K562 (cell line): ENCODE results near the gene MRPL42. TPM values are rescaled to one million over a fixed set of nuclear protein-coding genes. Genes with fewer than 3 reads are reported as not detected.

Experiments
- ATAC-seq: fragments of 200-7000 bp; cut with Tn5 transposase; 3 replicates; pipeline ENCODE4 v1.9.1; 2020; ENCODE audit warnings: moderate library complexity
- BruUV-seq: library from RNA; stranded (reverse); fragments of 400-500 nt; replicated peaks from 2 replicates; lab custom pipeline; 2021; lab: Mats Ljungman, UMichigan
- CTCF ChIA-PET: fragments of 300-600 bp; formaldehyde crosslinking; extraction: SDS; loops from one replicate; lab custom pipeline; 2021; ENCODE audit warnings: low intra/inter-chr PET ratio; lab: Yijun Ruan, JAX
- POLR2A ChIA-PET: fragments of 300-600, 350-650 bp; sonication (Branson Sonifier 250); formaldehyde crosslinking; extraction: SDS; loops from one replicate; lab custom pipeline; 2021; ENCODE audit warnings: antibody characterized with exemption, inconsistent platforms; lab: Yijun Ruan, JAX
- DNase-seq, 4 experiments: peaks; one replicate each; pipeline versions ENCODE4 v3.0.0 to v3.0.0-alpha.2; 2011 to 2018; ENCODE audit warnings: low spot score in 3 of 4, mixed read lengths in 3 of 4; ENCODE audit errors: extremely low read depth in 1 of 4
- FAIRE-seq: peaks from 2 replicates; lab custom pipeline; 2011; peaks lifted over from hg19 to GRCh38; lab: Jason Lieb, UNC
- H2AFZ ChIP-seq: 2 replicates; pipeline ENCODE4 v1.6.0; 2011; ENCODE audit warnings: low read depth, low read length, control low read depth, inconsistent platforms
- H3K27ac ChIP-seq: fragments of 200-600 bp; 3 replicates; pipeline ENCODE4 v1.8.0; 2011; ENCODE audit warnings: low read depth, mild to moderate bottlenecking, control low read depth, inconsistent platforms, low read length, moderate library complexity, mixed read lengths; ENCODE audit errors: extremely low read depth
- H3K27me3 ChIP-seq, 2 experiments: fragments of 300-600 bp in 1 of 2; 2 replicates in 1 of 2; 3 replicates in 1 of 2; pipeline versions ENCODE4 v1.6.0 to v1.8.0; 2011; ENCODE audit warnings: inconsistent platforms in 2 of 2, low read length in 2 of 2, mild to moderate bottlenecking in 1 of 2, mixed read lengths in 1 of 2, moderate library complexity in 1 of 2; ENCODE audit not compliant: control insufficient read depth in 2 of 2, insufficient read depth in 2 of 2
- H3K36me3 ChIP-seq: fragments of 300-600 bp; 3 replicates; pipeline ENCODE4 v1.8.0; 2011; ENCODE audit warnings: mild to moderate bottlenecking, low read length, inconsistent platforms; ENCODE audit not compliant: control insufficient read depth, insufficient read depth
- H3K4me1 ChIP-seq, 2 experiments: fragments of 200-600 bp in 1 of 2; replicated peaks in 1 of 2; 2 replicates in 1 of 2; 3 replicates in 1 of 2; pipeline versions ENCODE4 v1.5.1 to v1.8.0; 2011; ENCODE audit warnings: inconsistent platforms in 2 of 2, low read length in 2 of 2, mild to moderate bottlenecking in 1 of 2, mixed read lengths in 1 of 2, moderate library complexity in 1 of 2; ENCODE audit not compliant: control insufficient read depth in 2 of 2, insufficient read depth in 2 of 2
- H3K4me2 ChIP-seq: 2 replicates; pipeline ENCODE4 v1.6.1; 2011; ENCODE audit warnings: low read length, control low read depth, inconsistent platforms, mixed read lengths; ENCODE audit not compliant: insufficient read depth
- H3K4me3 ChIP-seq: fragments of 200-600 bp; sonication (generic), shearing (Covaris generic); 2 replicates; pipeline ENCODE4 v1.5.1; 2016; ENCODE audit warnings: control low read depth, inconsistent platforms
- H3K79me2 ChIP-seq: fragments of 200-600 bp; 3 replicates; pipeline ENCODE4 v1.8.0; 2011; ENCODE audit warnings: low read length, inconsistent platforms; ENCODE audit not compliant: control insufficient read depth, insufficient read depth
- H3K9ac ChIP-seq, 2 experiments: 2 replicates each; pipeline versions ENCODE4 v1.6.0 to v1.6.1; 2011; ENCODE audit warnings: low read depth in 2 of 2, low read length in 2 of 2, control low read depth in 1 of 2, inconsistent platforms in 1 of 2, mild to moderate bottlenecking in 1 of 2, mixed read lengths in 1 of 2; ENCODE audit not compliant: insufficient read depth in 1 of 2
- H3K9me1 ChIP-seq: one replicate; pipeline ENCODE4 v1.6.0; 2011; ENCODE audit warnings: inconsistent platforms, mild to moderate bottlenecking, low read length, moderate library complexity; ENCODE audit not compliant: control insufficient read depth, insufficient read depth
- H3K9me3 ChIP-seq: replicated peaks from 2 replicates; pipeline ENCODE4 v1.5.1; 2011; ENCODE audit warnings: low read depth, low read length, inconsistent platforms; ENCODE audit not compliant: control insufficient read depth, insufficient read depth
- H4K20me1 ChIP-seq: replicated peaks from 2 replicates; pipeline ENCODE4 v1.6.1; 2011; ENCODE audit warnings: low read length, inconsistent platforms, mixed read lengths; ENCODE audit not compliant: control insufficient read depth, insufficient read depth
- ATF3 ChIP-seq, 2 experiments: fragments of 450-650 bp in 1 of 2; sonication (generic) in 1 of 2; formaldehyde crosslinking in 1 of 2; IDR thresholded peaks in 1 of 2; conservative IDR thresholded peaks in 1 of 2; 2 replicates each; pipeline versions ENCODE4 v1.6.1 to v1.8.1; 2016 to 2023; ENCODE audit warnings: mild to moderate bottlenecking in 2 of 2, moderate library complexity in 2 of 2, inconsistent platforms in 1 of 2, missing genetic modification reagents in 1 of 2
- L3MBTL2 ChIP-seq: fragments of 450-650 bp; IDR thresholded peaks from 2 replicates; pipeline ENCODE4 v1.6.1; 2016; ENCODE audit warnings: mild to moderate bottlenecking, moderate library complexity
- NFIC ChIP-seq: fragments of 450-650 bp; IDR thresholded peaks from 2 replicates; pipeline ENCODE4 v1.6.1; 2017; ENCODE audit warnings: mild to moderate bottlenecking, inconsistent platforms
- RFX1 ChIP-seq: fragments of 450-650 bp; IDR thresholded peaks from 2 replicates; pipeline ENCODE4 v1.6.1; 2016; ENCODE audit warnings: mild to moderate bottlenecking, moderate library complexity
- YBX1 ChIP-seq: fragments of 450-650 bp; IDR thresholded peaks from 2 replicates; pipeline ENCODE4 v1.7.1; 2016; ENCODE audit warnings: mild to moderate bottlenecking
- ZHX1 ChIP-seq: fragments of 150-350 bp; conservative IDR thresholded peaks from 2 replicates; pipeline ENCODE4 v1.6.1; 2014; ENCODE audit warnings: low read length
- ZNF12 ChIP-seq: sonication (generic); formaldehyde crosslinking; IDR thresholded peaks from 2 replicates; pipeline ENCODE4 v1.4.0; 2020; ENCODE audit warnings: mild to moderate bottlenecking, missing genetic modification reagents
- WGBS: fragments of 100-300 bp; shearing (Covaris generic); methylation state at CpG from one replicate; pipeline ENCODE4 v1.1.6; 2016; ENCODE audit warnings: low coverage, mixed read lengths; ENCODE audit not compliant: insufficient coverage; ENCODE audit errors: missing lambda C conversion rate; 5-methylcytosine and 5-hydroxymethylcytosine counted together
- in situ Hi-C: fragments of 300-500 bp; cut with MboI; formaldehyde crosslinking; loops from 4 replicates; pipeline ENCODE4 v1.15.0; 2018; ENCODE audit warnings: inconsistent platforms, mixed read lengths
- intact Hi-C: fragments of 100-400 bp; cut with micrococcal nuclease; formaldehyde crosslinking; loops from 2 replicates; pipeline ENCODE4 v1.14.2; 2022
- polyA plus RNA-seq, 8 experiments: library from polyadenylated mRNA; depleted of rRNA in 4 of 8; stranded (reverse) in 5 of 8; unstranded in 3 of 8; fragments of >200 nt; fragmentation: Nextera tagmentation in 2 of 8; fragmentation: Illumina TruSeq in 1 of 8; extraction: Ambion mirVana in 2 of 8; extraction: Trizol in 1 of 8; gene quantifications; 2 replicates each; pipeline versions ENCODE4 v1.2.1 to v1.2.3, GENCODE V29; 2011 to 2014; ENCODE audit warnings: inconsistent platforms in 1 of 8, missing spikeins in 1 of 8
- total RNA-seq, 7 experiments: library from RNA; depleted of rRNA in 6 of 7; stranded (reverse); fragments of >200 nt in 6 of 7; fragmentation: Illumina TruSeq in 2 of 7; extraction: Trizol in 2 of 7; gene quantifications; 2 replicates each; pipeline versions ENCODE4 v1.2.1 to v1.2.3, GENCODE V29; 2011 to 2021; ENCODE audit warnings: low replicate concordance in 1 of 7

MRPL42 gene
- total and polyA plus RNA-seq, 9 of the 15 experiments (the other 6 are each of a cell fraction or from before 2014, with no cell fraction given): 104 to 806 (median 218) TPM

- FAIRE-seq (no peak), DNase-seq (no peak), ATAC-seq (no peak)
- in situ Hi-C loops: no loop called here
- no peak overlapping the region for H3K4me3 ChIP-seq
- H3K9ac ChIP-seq: no peak overlapping the region
- BruUV-seq: no TSS peak
- no peaks in the 10 kb centered on the region for H3K36me3 ChIP-seq
- no peak overlapping the region for H2AFZ ChIP-seq
- H3K4me1 ChIP-seq: no peaks in the 10 kb centered on the region
- peak; percentile 62 for TF ChIP-seq NFIC
- TF ChIP-seq ZHX1: no peak
- H3K4me2 ChIP-seq: no peak overlapping the region
- WGBS: 21% methylated on average over 2 of the region's 2 CpGs
- no peaks in the 10 kb centered on the region for H3K79me2 ChIP-seq
- CTCF ChIA-PET: no interaction called here
- H4K20me1 ChIP-seq: no peaks in the 10 kb centered on the region
- H3K9me1 ChIP-seq: no peaks in the 10 kb centered on the region
- intact Hi-C loops: loop anchor here (10.0 kb wide), 1 partner anchor 455 kb away; no protein-coding TSS in a partner anchor
- H3K27me3 ChIP-seq: no peaks in the 10 kb centered on the region
- no peak overlapping the region for H3K27ac ChIP-seq
- POLR2A ChIA-PET: interaction anchor here (0.7 kb wide), 1 partner anchor 17 kb away, joined by 3 read pairs; no protein-coding TSS in a partner anchor
- H3K9me3 ChIP-seq: no peaks in the 10 kb centered on the region
Measured at GRCh38 chr12:93519859-93520258, 52.5 kb downstream of the MRPL42 start.

- Histone ChIP-seq H3K27me3 (no peaks in the 10 kb centered on the region), H3K36me3 (no peaks in the 10 kb centered on the region), H3K4me1 (no peaks in the 10 kb centered on the region), H3K4me3 (no peak overlapping the region), H3K9ac (no peak overlapping the region), H4K20me1 (no peaks in the 10 kb centered on the region), H2AFZ (no peak overlapping the region), H3K27ac (no peak overlapping the region), H3K4me2 (no peak overlapping the region), H3K79me2 (no peaks in the 10 kb centered on the region), H3K9me1 (no peaks in the 10 kb centered on the region), H3K9me3 (no peaks in the 10 kb centered on the region)
- CTCF ChIA-PET: no interaction called here
- ATAC-seq (no peak), FAIRE-seq (no peak), DNase-seq (no peak)
- no TSS peak for BruUV-seq
- in situ Hi-C loops: no loop called here
- intact Hi-C loops: loop anchor here (10.0 kb wide), 1 partner anchor 454 kb away; no protein-coding TSS in a partner anchor
- POLR2A ChIA-PET: no interaction called here
- no peak for TF ChIP-seq L3MBTL2
- no peak for TF ChIP-seq ZNF12 (CRISPR knock-in tag)
- no peak for TF ChIP-seq ATF3 (IDR thresholded peaks at IDR 0.05)
- TF ChIP-seq ATF3 (CRISPR knock-in tag; conservative IDR thresholded peaks at IDR 0.05): no peak
- peak; percentile 52 for TF ChIP-seq RFX1
- no peak for TF ChIP-seq YBX1
- WGBS: 47% methylated on average over 2 of the region's 2 CpGs
Measured at GRCh38 chr12:93520454-93520853, 53.1 kb downstream of the MRPL42 start.
